RPMI7951 (cell line): ENCODE results near the gene LRFN2. TPM values are rescaled to one million over a fixed set of nuclear protein-coding genes. Genes with fewer than 3 reads are reported as not detected.

ENCODE experiments used
- DNase-seq: peaks from one replicate; pipeline ENCODE4 v3.0.0-alpha.2; 2012; ENCODE audit warnings: low read depth
- total RNA-seq: library from RNA; depleted of rRNA; stranded (reverse); fragments of >200 nt; shearing (Covaris generic); gene quantifications from 2 replicates; pipeline ENCODE4 v1.2.3, GENCODE V29; 2014; rRNA removed

Gene LRFN2
- not detected in 2 replicates for total RNA-seq

DNA sequence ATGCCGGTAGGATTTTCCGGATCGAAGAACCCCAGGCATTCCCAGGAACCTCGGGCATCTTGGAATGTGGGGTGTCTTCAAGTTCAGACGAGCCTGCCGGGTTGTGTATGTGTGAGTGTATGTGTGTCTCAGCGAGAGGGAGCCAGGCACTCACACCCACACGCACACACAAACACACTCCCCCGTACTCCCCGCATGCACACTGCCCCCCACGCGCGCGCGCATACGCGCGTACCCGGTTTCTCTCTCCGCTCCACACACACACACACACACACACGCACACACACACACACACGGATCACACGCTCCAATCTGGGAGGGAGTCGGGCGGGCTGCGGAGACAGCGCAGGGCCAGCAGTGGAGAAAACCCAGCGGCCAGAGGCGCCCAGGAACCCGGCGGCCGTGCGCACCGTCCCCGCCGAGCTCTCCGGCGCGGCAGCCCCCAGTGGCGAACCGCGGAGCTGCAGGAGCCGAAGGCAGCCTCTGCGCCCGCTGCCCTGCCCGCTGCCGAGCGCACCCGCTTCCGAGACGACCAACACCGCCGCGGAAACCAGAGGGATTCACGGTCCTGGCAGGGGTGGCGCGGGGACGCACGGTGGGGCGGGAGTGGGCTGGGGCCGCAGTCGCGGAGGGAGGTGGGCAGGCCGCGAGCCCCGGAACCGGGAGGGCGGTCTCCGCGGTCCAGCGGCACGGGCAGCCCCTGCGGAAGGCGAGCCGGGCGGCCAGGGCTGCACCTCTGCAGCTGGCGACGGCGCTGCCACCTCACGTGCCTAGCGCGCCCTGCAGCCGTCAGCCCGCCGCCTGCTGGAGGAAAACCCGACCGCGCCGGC, at the start of gene LRFN2:
Gene LRFN2 (minus strand): TSS at position 125 of the 830 bp plus-strand sequence.
- peak; percentile 59 for DNase-seq

DNA sequence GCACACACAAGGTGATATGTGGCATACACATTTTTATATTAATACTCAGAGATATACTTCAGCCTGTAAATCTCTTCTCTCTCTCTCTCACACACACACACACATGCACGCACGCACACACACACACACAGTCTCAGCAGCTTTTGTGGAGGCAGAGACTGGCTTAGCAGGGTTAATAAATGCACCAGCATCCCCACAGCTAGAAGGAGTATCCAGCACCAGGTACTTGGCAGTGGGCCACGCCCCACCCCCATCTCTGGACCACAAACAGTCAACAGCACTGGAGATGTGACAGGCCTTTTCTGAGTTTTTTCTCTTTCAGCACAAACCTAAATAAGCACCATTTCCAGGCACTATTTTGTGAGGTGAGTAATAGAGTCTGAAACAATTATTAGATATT, 47.3 kb upstream of the LRFN2 start:
- no peak for DNase-seq

DNA sequence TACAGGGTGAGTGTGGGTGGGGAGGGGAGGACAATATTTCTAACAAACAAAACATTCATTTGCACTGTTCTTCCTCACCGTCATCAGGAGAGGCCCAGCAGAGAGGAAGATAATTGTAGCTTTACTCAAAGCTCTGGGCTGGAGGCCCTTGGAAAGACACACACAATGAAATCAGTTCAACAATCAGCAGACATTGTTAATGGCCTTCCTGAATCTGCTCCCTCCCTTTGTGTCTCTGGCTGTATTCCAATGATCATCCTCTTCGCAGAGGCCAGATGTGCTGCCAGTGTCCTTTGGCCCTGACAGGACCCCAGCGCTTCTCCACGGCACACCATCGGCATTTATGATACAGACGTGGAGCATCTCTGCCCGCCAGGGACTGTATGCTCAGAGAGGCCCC, 44.6 kb upstream of the LRFN2 start:
- no peak for DNase-seq

DNA sequence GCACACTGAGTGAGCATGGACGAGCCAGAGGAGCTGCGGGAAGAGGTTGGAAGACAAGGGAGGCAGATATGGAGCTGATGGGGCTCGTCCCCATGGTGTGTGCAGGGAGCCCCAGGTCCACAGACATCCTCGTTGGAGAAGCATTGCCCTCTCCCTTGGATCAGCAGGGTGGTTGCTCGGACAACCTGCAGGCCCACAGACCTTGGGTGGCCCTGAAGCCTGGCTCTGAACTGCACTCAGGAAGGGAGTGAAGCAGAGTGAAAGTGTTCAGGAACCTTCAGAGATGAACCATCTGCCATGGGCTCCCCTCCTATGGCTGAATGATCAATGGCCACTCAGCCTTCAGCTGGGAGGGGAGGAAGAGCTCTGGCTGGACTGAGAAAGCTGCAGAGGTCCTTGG, 43.3 kb upstream of the LRFN2 start:
- no peak for DNase-seq

DNA sequence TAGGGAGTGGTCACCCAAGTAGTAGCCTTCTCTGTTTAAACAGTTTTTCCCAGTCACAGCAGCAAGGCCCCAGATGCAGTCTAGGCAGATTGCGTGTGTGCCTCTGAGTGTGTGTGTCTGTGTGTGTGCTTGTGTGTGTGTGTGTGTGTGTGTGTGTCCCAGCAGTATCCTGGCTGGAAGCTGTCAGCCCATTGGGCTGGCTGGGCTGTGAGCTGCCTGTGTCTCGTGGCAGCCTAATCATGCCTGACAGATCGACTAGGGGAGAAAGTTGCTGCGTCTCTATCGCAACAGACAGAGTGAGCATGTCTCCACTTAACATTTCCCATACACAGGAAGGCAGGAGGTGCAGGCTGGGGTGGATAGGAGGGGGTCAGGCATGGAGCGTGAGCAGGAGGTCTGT, 42.9 kb upstream of the LRFN2 start:
- DNase-seq: peak; percentile 46

DNA sequence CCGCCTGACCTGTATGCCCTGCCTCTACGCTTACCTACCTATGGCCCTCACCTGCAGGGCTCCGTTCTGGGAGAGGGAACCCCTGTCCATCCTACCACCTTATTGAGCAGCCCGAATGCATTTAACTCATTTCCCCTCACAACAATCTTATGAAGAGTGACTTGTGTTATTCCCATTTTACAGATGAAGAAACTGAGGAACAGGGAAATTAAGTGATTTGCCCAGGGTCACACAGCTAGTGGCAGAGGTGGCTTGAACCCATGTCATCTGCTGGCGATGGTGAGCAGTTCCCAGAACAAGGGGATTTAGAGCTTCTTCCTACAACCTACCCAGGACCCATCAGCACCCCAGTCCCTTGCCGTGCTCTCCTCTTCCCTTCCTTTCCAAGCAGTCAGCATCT, 42.3 kb upstream of the LRFN2 start:
- DNase-seq: no peak

DNA sequence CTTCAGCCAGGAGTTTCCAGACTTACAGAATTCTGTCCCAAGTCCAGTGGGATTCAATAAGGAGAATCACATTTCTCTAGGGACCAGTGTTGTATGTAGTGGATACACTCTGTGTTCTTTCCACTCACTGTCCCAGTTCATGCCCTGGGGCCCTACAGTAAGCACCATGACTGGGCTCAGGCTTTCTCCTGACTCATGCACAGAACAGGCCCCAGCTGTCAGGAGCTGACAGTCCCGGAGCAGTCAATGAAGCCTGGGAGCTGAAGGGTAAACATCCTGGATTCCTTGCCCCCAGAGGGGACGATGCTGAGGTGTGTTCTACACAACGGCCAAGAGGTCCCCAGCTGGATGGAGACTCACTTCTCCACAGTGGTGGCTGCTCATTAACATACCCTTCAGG, 40.2 kb upstream of the LRFN2 start:
- DNase-seq: peak; percentile 95

DNA sequence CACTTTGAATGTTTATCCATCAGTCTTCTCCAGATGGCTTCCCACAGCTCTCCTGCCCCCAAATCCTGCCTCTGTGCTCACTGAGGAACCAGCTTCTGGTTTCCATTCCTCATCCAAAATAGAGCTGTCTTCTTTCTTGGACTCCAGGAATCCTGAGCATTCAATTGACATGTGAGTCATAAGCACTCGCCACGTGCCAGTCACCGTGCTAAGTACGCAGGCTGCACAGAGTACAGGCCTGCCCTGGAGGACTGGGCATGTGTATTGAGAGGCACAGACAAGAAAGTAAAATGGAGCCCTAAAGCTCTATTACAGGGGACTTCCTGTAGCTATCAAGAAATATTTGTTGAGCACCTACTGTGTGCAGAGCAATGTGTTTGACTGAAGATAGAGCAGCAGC, 39.7 kb upstream of the LRFN2 start:
- peak; percentile 82 for DNase-seq

DNA sequence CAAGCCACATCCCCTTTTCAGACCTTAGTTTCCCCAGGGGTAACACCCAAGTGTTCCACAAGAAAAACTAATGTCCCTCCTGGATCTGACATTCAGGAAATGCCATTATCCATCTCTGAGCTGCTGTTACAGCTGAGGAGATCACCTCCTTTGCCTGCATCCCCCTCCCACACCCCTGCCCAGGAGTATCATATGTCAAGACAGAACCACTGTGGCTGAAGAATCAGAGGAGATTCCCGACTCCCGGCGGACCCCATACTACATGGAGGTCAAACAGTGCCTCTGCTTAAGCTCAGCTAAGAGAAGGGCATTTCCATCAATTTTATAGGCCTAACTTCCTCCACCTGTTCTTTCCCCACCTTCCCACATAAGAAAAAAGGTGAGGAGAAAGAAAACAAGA, 36.8 kb upstream of the LRFN2 start:
- DNase-seq: no peak

DNA sequence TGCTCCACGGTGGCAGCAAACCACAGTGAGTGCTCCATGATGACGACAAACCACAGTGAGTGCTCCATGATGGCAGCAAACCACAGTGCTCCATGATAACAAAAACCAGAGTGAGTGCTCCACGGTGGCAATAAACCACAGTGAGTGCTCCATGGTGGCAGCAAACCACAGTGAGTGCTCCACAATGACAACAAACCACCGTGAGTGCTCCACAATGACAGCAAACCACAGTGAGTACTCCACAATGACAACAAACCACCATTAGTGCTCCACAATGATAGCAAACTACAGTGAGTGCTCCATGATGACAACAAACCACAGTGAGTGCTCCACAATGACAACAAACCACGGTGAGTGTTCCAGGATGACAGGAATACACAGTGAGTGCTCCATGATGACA, 36.0 kb upstream of the LRFN2 start:
- no peak for DNase-seq

DNA sequence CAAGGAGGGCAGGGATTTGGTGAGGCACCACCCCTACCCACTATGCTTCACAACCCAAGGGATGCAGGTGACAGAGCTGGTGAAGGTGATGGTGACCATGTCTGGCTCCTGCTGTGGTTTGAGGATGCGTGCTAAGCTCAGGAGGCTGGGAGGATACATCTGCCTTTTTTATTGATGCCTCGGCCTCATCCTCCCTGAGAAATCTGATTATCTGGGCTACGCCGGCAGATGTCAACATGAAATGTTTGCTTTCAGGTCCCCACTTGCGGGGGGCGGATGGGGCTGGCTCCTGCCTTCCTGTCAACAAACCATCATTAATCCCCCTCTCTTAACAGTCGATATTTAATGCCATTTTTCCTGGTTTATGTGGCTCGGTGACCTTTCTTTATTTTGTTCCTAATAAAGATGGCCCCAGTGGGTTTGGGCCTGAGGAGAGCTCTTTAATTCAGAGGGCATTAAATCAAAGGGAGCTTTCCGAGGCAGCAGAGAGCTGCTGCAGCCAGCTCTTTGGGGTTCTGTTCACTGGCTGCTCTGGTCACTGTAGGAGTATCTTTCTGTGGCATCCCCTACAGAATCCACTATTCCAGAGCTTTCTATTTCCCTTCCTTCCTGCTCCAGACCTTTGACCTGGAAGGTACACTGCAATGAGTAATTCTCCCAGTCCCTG, 33.5 kb upstream of the LRFN2 start:
- DNase-seq: no peak

DNA sequence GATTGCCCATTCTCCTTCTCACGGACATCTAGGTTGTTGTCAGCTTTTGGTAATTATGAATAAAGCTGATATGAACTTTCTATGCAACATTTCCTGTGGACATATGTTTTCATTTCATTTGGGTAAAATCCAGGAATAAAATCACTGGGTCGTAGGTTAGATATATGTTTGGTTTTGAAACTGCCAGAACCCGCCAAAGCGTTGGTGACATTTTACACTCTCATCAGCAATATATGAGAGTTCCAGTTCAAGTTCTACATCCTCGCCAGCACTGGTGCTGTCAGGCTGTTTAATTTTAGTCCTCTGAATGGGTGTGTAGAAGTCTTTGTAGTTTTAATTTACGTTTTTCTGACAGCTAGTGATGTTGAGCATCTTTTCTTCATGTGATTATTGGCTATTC, 27.5 kb upstream of the LRFN2 start:
- DNase-seq: no peak

DNA sequence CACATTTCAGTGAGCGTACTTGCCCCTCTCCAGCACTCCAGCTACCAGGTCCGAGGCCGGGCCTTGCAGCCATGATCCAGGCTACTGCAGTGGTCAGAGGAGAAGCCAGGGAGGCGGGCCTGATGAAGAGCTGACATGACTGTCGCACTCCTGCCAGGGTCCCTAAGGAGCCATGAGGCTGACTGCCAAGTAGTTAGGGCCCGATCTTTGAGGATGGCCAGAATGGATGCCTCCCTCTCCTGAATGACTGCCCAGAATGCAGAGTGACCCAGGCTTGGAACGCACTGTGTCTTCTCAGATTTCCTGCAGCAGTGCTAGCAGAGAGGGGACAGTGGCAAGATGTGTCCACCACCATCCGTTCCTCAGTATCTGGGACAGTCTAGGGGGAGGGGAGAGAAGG, 24.7 kb upstream of the LRFN2 start:
- DNase-seq: no peak

DNA sequence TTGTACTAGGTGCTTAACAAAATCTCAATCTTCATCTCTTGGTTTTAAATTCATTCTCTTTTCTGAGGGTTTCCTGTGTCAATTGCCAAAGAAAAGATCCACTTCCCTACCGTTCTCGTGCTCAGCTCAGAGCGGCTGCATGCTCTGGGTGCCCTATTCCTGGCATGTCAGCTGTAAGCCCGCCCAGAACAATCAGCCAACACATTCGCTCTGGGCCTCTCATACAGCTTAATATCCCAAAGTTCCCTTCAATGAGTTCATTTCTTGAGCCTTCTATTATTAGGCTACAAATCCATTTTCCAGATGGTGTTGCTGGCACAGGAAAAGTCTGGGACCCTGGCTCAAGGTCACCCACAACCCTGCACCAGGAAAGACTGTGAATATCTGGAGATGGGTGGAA, 24.3 kb upstream of the LRFN2 start:
- DNase-seq: no peak

DNA sequence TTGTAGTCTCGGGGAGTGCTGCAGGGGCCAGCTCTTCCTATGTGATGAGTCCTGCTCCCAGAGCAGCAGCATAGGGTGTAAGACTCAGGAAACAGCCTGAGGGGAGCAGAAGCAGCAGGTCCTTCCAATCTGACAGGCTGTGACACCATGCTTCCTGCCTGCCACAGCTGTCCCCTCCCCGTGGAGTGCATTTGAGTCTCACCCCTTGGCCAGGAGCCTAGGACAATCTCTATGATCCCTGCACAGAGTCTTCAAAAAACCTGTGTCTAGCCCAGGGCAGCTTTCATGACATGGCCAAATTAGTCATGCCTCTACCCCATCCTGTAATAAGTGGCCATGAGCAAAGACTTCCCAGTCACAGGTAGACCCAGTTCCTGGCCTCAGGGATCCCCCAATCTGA, 23.1 kb upstream of the LRFN2 start:
- no peak for DNase-seq

DNA sequence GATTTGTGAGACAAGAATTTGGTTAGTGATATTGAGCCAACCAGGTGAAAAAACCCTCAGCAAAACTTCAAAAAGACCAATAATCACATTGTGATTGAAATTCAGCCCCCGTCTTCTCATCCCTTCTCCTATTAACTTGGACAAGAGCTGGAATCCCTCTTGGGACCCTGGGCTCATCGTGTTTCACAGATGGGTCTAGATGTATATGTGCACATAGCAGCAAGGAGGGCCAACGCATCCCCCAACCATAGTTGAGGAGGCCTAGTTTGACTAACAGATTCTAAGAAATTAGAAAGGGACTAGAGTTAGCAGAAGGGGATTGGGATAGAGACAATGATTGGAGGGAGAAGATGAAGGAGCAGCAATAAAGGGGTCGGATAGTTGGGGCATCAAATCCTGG, 19.8 kb upstream of the LRFN2 start:
- no peak for DNase-seq

DNA sequence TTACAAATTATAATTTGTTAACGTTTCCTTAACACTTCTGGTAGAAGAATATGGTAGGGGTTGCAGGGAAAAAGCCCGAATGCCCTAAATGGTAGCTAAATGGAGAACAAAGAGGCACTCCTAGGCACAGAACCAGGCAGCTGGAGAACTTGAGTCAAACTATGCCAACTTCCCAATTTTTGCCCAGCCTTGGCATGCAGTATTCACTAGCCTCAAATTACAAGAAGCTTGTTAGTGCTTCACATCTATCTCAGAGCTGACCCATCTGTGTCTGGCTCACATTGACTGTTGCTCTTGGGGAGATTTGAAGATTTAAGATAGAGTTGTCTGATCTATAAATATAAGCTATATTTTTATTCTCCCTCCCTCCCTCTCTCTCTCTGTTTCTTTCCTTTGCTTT, 19.4 kb upstream of the LRFN2 start:
- DNase-seq: no peak

DNA sequence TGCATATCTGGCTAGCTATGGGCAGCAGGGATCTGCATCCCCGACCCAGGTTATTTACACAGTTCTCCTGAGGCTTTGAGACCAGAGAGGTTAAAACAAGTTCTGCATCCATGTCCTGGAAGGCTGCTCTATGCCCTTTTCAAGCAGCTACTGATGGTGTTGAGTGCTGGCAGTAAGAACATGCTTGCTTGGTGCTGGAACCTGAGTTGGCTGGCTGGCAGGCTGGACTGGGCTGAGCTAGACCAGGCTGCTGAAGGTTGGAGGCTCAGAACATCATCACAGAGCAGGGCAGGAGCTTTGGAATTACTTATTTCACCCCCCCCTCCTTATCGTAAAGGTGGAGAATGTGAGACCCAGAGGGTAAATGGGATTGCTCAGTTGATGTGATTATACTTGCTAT, 16.9 kb upstream of the LRFN2 start:
- DNase-seq: no peak

DNA sequence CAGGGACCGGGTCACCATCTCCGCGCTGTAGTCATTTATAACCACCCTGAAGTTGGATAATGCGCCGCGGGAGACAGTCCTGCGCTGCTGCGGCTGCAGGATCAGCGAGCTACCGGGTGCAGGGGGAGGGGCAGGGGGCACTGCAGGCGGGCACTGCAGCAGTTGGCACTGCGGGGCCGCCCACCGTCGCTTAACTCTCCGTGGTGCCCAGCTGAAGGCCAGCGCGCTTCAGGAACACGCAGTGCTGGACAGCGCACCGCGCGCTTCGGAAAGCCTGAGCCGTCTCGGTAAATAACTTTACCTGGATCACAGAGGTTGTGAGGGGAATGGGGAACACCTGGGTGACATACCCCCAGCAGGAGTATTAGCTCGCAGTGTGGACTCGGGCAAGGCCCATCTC, 12.4 kb upstream of the LRFN2 start:
- no peak for DNase-seq

DNA sequence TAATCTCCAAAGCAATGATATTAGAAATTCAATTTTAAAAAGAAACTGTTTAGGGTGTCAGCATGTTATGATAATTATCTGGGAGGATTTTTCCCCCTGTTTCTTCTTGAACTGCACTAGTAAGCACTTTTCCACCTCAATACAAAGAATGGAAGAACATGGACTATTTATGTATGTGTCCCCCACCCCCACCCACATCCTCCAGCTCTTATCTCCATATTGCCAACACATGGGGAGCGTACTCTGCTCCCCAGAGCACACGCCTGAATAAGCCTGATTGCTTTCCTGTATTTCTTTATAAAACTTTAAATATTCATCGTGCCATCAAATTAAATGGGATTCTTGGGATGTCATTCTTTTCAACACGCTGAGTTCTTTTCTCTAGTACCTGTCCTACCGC, 11.4 kb upstream of the LRFN2 start:
- DNase-seq: no peak

DNA sequence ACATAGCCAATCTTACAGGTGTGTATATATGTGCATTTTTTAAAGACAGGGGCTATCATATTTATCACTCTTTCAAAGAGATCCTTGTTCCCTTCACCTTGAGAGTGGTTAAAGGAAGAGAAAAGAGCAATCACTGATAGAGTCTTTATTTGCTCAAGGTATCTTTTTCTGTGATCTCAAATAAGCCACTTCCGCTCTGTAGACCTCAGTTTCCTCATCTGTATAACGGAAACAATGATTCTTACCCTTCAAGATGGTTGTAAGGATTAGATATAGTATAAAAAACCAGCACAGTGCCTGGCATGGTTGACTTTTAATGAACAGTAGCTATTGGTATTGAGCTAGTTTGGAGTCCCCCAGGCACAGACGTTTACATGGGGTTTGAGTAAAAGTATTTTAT, 10.1 kb upstream of the LRFN2 start:
- DNase-seq: no peak

DNA sequence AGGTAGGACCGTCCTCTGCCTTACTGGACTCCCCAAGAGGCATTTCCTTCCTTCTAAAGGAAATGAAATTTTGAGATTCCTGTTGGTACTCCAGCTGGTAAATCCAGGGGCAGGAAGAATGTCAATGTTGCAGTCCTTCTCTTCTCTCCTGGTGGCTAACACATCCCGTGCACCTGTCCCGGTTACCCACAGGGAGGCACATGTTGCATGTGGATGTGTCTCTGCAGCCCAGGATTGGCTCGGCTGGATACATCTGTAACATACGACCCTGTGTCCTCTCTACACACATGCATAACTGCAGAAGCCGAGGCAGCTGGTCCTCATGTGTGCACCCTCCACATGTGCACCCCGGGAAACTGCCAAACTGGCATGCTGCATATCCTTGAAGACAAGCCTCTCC, 1.3 kb upstream of the LRFN2 start:
- no peak for DNase-seq

DNA sequence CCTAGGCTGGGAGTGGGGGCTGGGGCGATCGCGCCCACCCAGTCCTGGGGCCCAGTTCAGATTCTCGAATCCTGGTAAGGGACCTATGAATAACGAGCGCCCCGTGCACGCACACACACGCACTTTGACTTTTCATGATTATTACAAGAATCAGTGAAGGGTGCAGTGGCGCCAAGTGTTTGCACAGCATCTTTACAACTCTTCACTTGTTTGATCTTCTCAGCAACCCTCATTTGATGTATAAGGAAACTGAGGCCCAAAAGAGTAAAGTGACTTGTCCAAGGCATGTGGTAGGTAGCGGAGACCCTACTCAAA, 863 bp upstream of the LRFN2 start:
- no peak for DNase-seq
